Measurements from ENCODE around the gene LINC01488.

LINC01488 gene

DNA sequence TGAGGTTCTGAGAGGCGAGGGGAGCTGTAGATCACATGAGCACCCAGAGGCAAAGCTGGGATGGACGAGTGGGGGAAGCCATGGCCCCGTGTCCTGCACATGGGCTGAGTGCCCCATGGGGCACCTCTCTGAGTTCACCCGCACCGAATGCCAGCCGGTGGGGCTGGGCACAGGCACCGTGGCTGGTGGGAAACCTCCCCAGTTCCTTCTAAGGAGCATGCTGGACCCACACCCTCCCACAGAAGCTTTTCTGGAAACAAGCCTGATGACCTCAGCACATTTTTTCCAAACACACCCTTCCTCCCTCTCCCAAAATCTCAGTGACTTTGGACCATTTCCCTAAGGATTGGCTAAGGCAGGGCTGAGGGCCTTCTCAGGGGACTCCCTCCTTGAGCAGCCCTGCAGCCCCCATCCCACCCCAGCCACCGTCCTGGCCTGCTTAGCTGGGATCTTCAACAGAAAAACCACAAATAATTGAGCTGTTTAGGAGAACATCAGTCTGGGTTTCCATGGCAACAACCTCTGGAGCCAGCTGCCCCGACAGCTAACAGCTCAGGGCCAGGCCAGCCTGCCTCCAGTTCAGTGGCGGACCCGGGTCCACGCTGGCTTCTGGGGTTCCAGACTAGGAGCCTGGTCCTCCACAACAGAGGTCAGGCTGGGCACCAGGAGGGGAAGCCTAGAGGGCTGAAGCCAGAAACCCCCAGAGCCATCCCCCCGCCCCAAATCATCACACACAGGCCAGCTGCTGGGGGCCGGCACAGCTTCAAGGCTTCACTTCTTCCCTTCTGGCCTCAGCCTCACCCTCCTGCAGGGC lies 18.1 kb upstream of the LINC01488 start:
- no peak for DNase-seq

DNA sequence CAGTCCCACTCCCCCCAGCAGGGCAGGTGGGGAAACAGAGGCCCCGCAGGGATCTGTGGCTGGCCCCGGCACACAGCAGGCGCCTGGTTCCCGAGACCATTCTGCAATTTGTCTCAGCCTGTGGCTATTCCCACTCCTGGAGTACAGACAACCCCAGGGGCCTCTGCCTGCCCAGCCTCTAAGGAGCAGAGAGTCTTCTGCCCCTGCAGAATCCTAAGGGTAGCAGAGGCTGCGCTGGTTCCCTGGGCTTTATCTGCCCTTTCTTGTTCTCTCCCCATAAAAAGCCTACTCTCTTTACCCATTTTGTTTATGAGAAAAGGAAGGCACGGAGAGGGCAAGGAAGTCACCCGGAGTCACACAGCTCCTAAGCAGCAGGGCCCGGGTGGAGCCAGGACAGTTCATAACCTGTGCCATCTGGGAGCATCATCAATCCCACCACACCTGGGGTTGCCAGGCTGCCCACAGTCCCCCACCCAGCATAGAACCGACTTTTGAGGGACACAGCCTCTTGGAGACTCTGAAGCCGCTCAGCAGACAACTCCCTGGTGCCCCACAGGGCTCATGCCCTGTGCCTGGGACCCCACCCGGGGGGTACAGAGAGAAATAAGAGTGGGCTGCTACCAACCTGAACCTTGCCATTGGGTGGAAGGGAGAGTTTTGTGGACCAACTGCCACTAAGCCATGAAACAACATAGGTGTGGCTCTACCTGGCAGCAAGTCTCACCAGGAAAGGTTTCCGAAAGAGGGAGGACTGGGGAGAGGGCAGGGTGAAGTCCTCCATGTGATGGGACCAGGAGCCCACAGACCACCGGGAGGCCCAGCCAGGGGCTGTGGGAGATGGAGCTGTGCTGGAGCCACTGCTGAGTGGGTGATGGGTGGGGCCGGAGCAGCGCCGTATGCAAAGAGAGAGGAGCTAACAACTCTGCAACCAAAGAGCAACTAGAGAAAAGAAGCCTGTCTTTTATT lies 17.2 kb upstream of the LINC01488 start:
- DNase-seq: no peak

DNA sequence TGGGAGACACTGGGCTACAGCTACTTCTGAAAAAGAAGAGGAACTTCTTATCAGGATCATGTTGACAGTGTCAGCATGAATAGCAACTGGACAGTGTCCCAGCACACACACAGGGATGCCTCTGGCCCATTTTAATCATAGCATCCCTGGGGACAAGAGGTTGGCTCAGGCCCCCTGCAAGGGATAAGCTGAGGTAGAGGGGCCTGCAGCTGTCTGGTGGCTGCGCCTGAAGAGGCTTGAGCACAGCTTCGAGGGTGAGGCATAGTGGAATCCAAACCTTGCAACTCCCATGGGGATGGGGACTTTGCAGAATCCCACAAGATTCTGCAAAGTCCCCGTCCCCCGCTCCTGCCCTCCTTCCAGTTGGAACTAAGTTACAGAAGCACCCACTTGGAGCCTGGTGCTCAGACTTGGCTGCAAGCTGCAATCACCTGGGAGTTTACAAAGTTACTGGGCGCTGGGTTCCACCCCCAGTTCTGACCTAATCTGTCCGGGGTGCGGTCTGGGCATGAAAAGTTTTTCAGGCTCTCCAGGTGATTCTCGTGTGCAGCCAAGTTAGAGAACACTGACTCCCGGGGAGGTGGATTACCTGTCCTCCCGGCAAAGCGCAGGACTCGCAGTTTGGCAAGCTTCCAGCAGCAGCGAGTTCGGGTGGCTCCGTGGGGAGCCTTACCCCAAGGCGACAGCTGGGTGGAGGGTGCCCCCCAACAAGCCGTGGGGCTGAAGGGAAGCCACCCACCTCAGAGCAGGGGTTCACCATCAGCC lies 16.0 kb upstream of the LINC01488 start:
- DNase-seq: no peak

DNA sequence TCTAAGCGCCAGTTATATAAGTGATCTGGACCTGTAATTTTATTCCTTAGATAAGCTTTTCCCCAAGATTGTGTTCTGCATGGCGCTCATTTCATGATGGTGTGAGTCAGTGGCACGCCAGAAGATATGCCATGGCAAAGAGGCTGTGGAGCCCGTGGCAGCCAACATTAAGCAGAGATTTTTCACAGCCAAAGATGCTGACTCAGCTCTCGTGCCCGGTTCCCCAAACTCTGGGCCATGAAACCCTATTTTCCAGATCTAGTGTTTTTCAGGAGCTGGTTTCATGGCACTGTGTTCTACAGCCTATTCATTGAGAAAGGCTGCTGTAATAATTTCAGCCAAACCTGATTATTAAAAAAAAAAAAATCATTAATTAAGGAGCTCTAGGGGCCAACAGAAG lies 15.4 kb upstream of the LINC01488 start:
- no peak for DNase-seq

GRCh38 chr11:69467196-69467595 lies 14.3 kb upstream of the LINC01488 start:
- DNase-seq: no peak

DNA sequence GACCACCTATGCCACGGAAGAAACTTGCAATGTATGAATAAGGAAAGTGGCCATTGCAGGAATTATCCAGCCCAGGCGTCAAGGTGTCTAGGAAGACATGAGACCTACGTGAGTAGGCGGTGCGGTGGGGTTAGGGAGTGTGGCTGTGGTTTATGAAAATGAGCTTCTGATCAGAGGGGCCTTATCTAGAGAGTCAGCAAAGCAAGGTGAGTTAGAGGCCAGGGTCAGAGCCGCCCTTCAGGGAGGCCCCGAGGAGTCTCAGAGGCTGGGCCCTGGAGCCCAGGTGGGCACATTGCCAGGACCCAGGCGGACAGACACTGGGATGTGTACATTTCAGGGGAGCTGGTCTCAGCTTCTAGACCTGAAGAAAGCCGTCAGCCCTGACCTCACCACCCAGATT lies 13.8 kb upstream of the LINC01488 start:
- no peak for DNase-seq

DNA sequence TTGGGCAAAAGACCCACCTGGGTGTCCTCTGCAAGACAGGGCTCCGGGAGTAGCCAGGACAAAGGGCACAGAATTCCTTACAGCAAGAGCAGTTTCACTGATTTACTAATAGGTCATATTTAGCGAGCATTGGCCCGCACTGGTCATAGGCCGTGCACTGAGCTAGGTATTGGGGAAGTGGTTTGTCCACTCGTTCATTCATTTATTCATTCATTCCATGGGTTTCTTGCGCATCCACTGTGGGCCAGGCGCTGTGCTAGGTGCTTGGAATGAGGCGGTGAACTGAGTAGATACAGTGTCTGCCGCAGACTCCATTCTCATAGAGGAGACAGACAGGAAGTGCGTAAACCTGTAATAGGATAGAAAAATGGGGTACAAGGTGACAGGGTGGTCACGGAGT lies 13.2 kb upstream of the LINC01488 start:
- no peak for DNase-seq

- no peak for DNase-seq
Measured at GRCh38 chr11:69468911-69469885, 12.3 kb upstream of the LINC01488 start.

DNA sequence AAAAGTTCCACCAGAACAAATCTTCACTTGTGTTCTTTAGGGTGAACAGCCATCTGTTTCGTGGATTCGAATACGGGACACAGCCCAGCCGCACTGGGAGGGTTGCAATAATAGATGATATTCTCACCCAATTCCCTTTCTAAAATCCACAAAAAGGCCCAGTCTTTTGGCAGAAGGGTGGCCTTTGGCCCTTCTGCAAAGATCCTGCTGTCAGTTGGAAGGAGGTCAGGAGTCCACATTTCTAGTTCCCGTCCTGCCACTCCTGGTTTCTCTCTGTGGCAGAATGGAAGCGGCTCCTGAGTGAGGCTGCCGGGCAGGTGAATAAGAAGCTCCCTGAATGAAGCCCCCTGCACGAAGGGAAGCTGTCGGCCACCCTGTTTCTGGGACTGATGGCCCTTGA lies 11.2 kb upstream of the LINC01488 start:
- DNase-seq: no peak

DNA sequence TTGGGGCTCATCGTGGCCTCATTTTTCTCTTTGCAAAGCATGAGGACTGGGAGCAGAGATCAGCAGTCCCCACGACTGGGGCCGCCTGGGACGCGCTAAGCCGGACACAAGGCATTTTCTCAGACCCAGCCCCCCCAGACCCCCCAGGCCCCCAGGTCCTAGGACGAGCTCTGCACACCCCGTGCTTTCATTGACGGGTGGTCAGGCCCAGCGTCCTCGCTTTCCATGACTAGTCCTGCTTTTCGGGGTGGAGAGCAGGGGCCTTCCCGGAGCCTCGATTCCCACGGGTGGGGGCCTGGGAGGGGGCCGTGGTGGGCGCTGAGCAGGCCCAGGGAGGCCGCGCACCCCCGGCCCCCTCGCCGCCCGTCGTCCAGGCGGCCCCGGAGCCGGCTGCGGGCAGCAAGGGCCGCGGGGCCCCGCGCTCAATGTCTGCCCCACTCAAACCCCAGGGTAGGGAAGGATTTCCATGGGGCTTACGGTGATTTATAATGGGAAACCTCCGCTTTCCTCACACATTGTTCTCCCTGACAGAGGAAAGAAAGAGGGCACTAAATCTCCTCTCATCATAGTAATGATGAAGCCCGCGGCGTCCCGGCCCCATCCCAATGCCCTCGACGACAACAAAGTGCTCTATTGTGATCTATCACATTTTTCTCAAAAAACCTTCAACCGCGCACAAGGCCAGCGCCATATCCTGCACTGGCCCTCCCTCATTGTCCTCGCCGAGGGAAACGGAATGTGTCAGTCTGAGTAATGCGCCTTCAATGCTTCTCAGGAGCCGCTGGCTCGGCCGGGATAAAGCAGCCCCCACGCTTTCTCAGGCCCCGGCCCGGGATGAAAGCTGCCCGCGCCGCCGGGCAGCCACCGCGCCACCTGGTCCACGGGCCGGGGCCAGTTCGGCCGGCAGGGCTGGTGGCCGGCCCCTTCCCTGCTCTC lies 10.4 kb upstream of the LINC01488 start:
- DNase-seq: no peak

DNA sequence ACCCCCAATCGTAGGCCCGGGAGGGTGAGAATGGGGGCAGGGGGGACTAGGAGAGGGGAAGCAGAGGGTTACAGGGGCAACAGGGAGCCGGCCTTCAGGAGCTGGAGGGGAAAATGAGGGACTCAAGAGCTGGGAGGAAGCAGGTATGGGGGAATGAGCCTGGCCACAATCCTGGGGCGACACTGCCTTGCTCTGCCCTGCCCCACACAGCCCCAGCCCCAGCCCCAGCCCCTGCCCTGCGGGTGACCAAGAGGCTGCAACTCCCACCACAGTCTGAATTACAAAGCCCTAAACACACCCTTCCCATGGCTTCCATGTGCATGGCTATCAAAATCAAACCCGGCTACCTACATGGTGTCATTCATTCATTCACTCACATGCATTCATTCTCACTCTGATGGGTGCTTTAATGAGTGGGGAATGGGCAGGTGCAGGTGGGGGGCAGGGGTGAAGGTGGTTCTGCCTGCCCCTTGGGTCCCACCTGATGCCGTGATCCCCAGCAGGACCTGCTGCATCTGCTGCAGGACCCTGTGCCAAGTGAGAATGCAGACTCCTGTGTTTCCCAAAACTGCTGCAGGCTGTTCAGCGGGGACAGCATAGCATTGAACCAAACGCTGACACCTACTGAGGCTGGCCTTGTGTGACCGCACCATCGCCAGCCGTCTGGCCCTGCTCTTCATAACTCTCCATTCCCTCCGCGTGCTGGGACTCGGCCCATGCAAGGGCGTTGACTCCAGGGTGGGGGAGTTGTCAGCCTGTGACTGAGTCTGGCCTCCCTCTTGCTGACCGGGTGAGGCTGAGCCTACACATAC lies 9.5 kb upstream of the LINC01488 start:
- no peak for DNase-seq

DNA sequence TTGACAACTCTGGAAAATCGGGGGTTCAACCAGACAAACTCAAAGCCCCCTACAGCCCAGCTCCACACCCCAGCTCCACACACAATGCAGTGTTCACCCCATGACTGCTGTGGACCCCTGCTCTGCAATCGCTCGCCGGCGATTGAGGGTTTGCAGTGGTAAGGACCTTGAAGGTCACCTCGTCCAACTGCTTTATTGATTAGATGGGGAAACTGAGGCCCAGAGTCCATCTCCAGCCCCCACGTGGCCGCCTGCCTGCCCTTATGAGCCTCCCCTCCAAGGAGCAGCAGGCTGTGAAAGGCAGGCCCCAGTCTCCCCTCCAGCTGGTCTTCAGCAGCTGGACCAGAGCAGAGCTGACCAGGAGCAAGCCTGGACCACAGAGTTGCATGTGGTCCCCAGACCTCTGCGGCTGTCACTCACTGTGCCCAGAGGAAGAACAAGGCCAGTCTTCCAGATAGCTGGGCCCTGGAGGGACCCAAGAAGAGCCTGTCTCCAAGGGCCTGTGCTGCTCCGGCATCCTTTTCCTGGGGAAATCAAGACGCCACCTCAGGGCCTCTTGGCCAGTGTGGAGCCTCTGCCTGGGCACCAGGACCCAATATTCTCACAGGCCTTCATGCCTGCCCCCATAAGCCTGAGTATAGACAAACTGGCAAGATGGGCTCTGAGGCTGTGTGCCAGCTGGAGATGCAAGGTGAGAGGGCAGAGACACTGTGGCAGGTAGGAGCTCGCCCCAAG lies 8.8 kb upstream of the LINC01488 start:
- DNase-seq: no peak

- DNase-seq: no peak
Measured at GRCh38 chr11:69473276-69473845, 8.1 kb upstream of the LINC01488 start.

DNA sequence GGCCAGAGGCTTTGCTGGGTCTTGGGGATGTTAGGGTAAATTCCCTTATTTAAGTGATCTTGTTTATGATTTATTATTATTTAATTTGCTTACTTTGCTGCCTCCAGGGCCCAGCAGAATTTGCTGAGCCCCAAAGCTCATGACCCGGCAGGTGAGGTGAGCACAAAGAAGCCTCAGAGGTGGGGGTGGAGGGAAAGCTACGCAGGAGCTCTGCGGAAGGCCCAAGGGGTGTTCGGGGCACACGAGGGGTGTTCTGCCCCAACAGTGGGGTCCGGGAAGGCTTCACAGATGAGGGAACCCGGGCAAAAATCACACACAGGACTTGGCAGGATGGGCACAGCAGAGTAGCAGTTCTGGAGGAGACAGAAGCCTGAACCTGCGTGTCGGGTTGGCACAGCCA lies 6.7 kb upstream of the LINC01488 start:
- no peak for DNase-seq

DNA sequence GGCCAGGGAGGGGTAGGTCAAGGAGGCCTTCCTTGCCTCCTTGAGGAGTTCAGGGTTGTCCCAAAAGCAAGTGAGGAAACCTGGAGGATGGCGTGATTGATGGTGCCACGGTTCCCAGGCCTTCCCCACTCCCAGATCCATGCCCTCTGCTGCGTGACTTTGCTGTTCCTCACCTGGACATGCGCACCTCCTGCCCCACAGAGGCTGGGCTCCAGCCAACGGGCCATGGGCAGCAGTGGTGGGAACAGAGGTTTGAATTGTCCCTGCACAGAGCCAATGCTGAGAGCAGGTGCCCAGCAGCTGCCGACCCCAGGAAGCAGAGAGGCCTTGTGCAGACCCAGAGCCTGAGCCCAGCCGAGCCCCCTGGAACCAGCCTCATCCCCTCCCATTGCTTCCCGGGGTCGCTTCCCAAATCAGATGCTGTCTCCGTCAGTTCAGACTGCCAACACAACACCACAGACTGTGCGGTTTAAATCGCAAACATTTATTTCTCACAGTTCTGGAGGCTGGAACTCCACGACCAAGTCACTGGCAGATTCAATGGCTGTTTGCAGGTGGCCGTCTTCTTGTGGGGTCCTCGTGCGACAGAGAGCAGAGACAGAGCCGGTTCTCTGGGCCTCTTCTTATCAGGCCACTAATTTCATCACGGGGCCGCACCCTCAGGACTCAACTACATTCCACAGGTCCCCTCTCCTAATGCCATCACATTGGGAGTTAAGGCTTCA lies 6.2 kb upstream of the LINC01488 start:
- DNase-seq: no peak

- no peak for DNase-seq
Measured at GRCh38 chr11:69475866-69476471, 5.5 kb upstream of the LINC01488 start.

Data from nucleus accumbens (tissue), 56 donors.